Measurements from ENCODE around the gene FAM193A. TPM values are rescaled to one million over a fixed set of nuclear protein-coding genes. Genes with fewer than 3 reads are reported as not detected.

The FAM193A gene
- total and polyA plus RNA-seq, 12 donors, result 12.9 to 30.8 (median 23.1) TPM

- Histone ChIP-seq H3K9me3 (replicated peaks in 1 of 3) (no peaks in the 10 kb centered on the region), H3K4me1 (replicated peaks in 1 of 2) (peaks cover 9 to 57% of the 10 kb centered on the region in 2 donors), H3K4me3 (no peak overlapping the region), H3K27ac (peak overlapping the region in 4 of 5 donors; percentile 12 to 72 (median 50)), H3K36me3 (replicated peaks in 1 of 2) (peaks cover 0 to 21% of the 10 kb centered on the region in 2 donors), H3K27me3 (no peaks in the 10 kb centered on the region)
- TF ChIP-seq CTCF (IDR thresholded peaks at IDR 0.05) (no peak), POLR2A (IDR thresholded peaks at IDR 0.05) (no peak)
- no peak for DNase-seq
- intact Hi-C loops (cut with DNase I), result no loop called here
- 93 to 94% (median 93%) methylated on average over 14 to 20 of the region's 20 CpGs for WGBS, 4 donors
Observed at GRCh38 chr4:2489081-2489805, 47.2 kb upstream of the FAM193A start.

GRCh38 chr4:2489841-2490552, 46.5 kb upstream of the FAM193A start:
- peak in 3 of 7 donors; percentile 22 to 33 (median 23) for DNase-seq
- 65 to 69% (median 65%) methylated on average over 9 of the region's 9 CpGs for WGBS, 4 donors
- H3K27ac ChIP-seq, result peak overlapping the region in 4 of 5 donors; percentile 12 to 72 (median 50)
- intact Hi-C loops (cut with DNase I), result no loop called here
- H3K27me3 ChIP-seq, result no peaks in the 10 kb centered on the region
- peaks cover 10 to 57% of the 10 kb centered on the region in 2 donors for H3K4me1 ChIP-seq (replicated peaks in 1 of 2)
- no peak overlapping the region for H3K4me3 ChIP-seq
- TF ChIP-seq CTCF (IDR thresholded peaks at IDR 0.05) (no peak), POLR2A (IDR thresholded peaks at IDR 0.05) (no peak)
- no peaks in the 10 kb centered on the region for H3K9me3 ChIP-seq (replicated peaks in 1 of 3)
- H3K36me3 ChIP-seq (replicated peaks in 1 of 2), result peaks cover 0 to 26% of the 10 kb centered on the region in 2 donors

DNA sequence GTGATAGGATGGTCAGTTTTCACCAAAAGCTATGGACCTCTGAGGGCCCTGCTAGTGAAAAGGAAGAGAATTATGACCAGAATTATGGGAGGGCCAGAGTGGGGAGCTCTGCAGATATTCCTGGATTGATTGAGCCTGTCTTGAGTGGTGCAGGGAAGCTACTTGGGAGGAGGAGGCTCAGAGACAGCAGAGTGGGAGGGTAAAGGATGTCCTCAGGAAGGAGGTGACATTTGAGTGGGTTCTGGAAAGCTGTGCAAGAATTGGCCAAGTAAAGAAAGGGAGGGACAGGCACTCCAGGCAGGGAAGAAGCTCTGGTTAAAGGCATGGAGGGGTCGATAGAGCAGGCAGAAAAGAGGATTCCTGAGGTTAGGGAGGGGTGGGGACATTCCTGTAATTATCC, 43.5 kb upstream of the FAM193A start:
- no peaks in the 10 kb centered on the region for H3K9me3 ChIP-seq (replicated peaks in 1 of 3)
- no peak overlapping the region for H3K27ac ChIP-seq
- no peak for DNase-seq
- peaks cover 0 to 39% of the 10 kb centered on the region in 2 donors for H3K36me3 ChIP-seq (replicated peaks in 1 of 2)
- no peak for TF ChIP-seq POLR2A (IDR thresholded peaks at IDR 0.05)
- TF ChIP-seq CTCF (IDR thresholded peaks at IDR 0.05), result no peak
- intact Hi-C loops (cut with DNase I), result no loop called here
- no peak overlapping the region for H3K4me3 ChIP-seq
- H3K27me3 ChIP-seq, result no peaks in the 10 kb centered on the region
- peaks cover 19 to 47% of the 10 kb centered on the region in 2 donors for H3K4me1 ChIP-seq (replicated peaks in 1 of 2)
- 79 to 95% (median 84%) methylated on average over 1 of the region's 1 CpG for WGBS, 4 donors

DNA sequence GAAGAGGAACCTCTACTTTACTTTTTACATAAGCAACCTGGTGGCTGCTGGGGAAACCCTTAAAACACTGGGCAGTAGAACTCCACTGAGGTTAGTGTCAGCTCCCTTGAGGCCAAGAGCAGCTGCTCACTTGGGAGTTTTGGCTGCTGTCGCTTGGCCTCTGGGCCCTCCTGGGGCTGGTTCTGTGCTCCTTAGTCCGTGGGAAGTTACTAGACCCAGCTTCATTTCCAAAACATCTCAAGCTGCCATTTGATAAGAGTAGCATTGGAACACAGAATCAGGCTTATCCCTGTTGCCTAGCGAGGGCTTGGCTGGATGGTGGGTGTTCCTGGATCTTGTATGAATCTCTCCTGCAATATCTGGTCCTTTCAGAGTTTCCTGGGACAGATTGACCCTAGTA, 41.5 kb upstream of the FAM193A start:
- 70 to 100% (median 83%) methylated on average over 1 to 3 of the region's 3 CpGs for WGBS, 4 donors
- no peak for TF ChIP-seq POLR2A (IDR thresholded peaks at IDR 0.05)
- TF ChIP-seq CTCF (IDR thresholded peaks at IDR 0.05), result no peak
- no peaks in the 10 kb centered on the region for H3K9me3 ChIP-seq (replicated peaks in 1 of 3)
- peak overlapping the region in 1 of 5 donors; percentile 29 for H3K27ac ChIP-seq
- intact Hi-C loops (cut with DNase I), result no loop called here
- H3K27me3 ChIP-seq, result no peaks in the 10 kb centered on the region
- H3K4me3 ChIP-seq, result no peak overlapping the region
- H3K36me3 ChIP-seq (replicated peaks in 1 of 2), result peaks cover 0 to 60% of the 10 kb centered on the region in 2 donors
- DNase-seq, result no peak
- peaks cover 12 to 30% of the 10 kb centered on the region in 2 donors for H3K4me1 ChIP-seq (replicated peaks in 1 of 2)

All from adrenal gland (tissue), 12 donors.